IPS DF 6.9 (cell line): ENCODE results near the gene NFRKB.

ENCODE experiments used
- DNase-seq: peaks from one replicate; pipeline ENCODE4 v3.0.0-alpha.2; 2013; ENCODE audit warnings: low read depth, low spot score
- H3K27ac ChIP-seq: one replicate; pipeline ENCODE4 v1.5.1; 2013; ENCODE audit warnings: low read length, control low read depth
- H3K27me3 ChIP-seq: 2 replicates; pipeline ENCODE4 v1.6.1; 2013; ENCODE audit warnings: mild to moderate bottlenecking, low read length; ENCODE audit not compliant: control insufficient read depth, insufficient read depth
- H3K36me3 ChIP-seq: 2 replicates; pipeline ENCODE4 v1.6.1; 2013; ENCODE audit warnings: low read length; ENCODE audit not compliant: control insufficient read depth, insufficient read depth
- H3K4me1 ChIP-seq: 2 replicates; pipeline ENCODE4 v1.6.1; 2013; ENCODE audit warnings: low read length; ENCODE audit not compliant: control insufficient read depth, insufficient read depth
- H3K4me3 ChIP-seq: 2 replicates; pipeline ENCODE4 v1.5.1; 2013; ENCODE audit warnings: mild to moderate bottlenecking, low read length
- H3K9me3 ChIP-seq: 2 replicates; pipeline ENCODE4 v1.6.1; 2013; ENCODE audit warnings: low read length, inconsistent platforms; ENCODE audit not compliant: control insufficient read depth, insufficient read depth
- WGBS: extraction: QIAGEN DNeasy Blood & Tissue Kit; methylation state at CpG from one replicate; pipeline ENCODE4 v1.1.7; 2013; ENCODE audit warnings: mixed read lengths, missing lambda C conversion rate; ENCODE audit not compliant: insufficient read length, insufficient coverage; 5-methylcytosine and 5-hydroxymethylcytosine counted together

Gene NFRKB

GRCh38 chr11:129846508-129847335 is 48.7 kb downstream of the NFRKB start:
- H3K27ac ChIP-seq = no peak overlapping the region
- no peaks in the 10 kb centered on the region for H3K4me1 ChIP-seq
- no CpG with 5 or more reads among the region's 6 CpGs for WGBS
- H3K27me3 ChIP-seq = no peaks in the 10 kb centered on the region
- no peak for DNase-seq
- no peaks in the 10 kb centered on the region for H3K36me3 ChIP-seq
- no peaks in the 10 kb centered on the region for H3K9me3 ChIP-seq
- no peak overlapping the region for H3K4me3 ChIP-seq
